Peyer's patch (tissue), 4 donors: ENCODE data around the gene OSBPL6.

Experiments
- CTCF ChIP-seq, 6 experiments: fragments of 450-650 bp in 4 of 6; fragments of 200-600 bp in 2 of 6; sonication (generic) in 1 of 6; IDR thresholded peaks; one replicate each; pipeline ENCODE4 v1.5.1; 2017 to 2019; ENCODE audit warnings: antibody characterized with exemption in 6 of 6, mild to moderate bottlenecking in 3 of 6, moderate library complexity in 1 of 6
- POLR2A ChIP-seq, 2 donors: fragments of 450-650 bp; IDR thresholded peaks; one replicate each; pipeline ENCODE4 v1.5.1; 2017; ENCODE audit warnings: antibody characterized with exemption in 2 of 2, mild to moderate bottlenecking in 2 of 2, moderate library complexity in 2 of 2

GRCh38 chr2:178211943-178212342, 17.6 kb downstream of the OSBPL6 start:
- TF ChIP-seq CTCF (IDR thresholded peaks at IDR 0.05) (no peak), POLR2A (IDR thresholded peaks at IDR 0.05) (no peak)
